ENCODE measurements around the gene FOXC2. TPM values are rescaled to one million over a fixed set of nuclear protein-coding genes. Genes with fewer than 3 reads are reported as not detected.

FOXC2 gene
- total and polyA plus RNA-seq, 9 of the 15 experiments (the other 6 are each of a cell fraction or from before 2014, with no cell fraction given), result 0.01 to 0.11 (median 0.10) TPM; not detected in 5

- peak; percentile 94 for TF ChIP-seq SMARCA5 (IDR thresholded peaks at IDR 0.05)
- TF ChIP-seq NR1H2 (CRISPR knock-in tag; IDR thresholded peaks at IDR 0.05), result no peak
- no peak for TF ChIP-seq MYNN (IDR thresholded peaks at IDR 0.05)
- no peak for TF ChIP-seq MYNN (CRISPR knock-in tag; IDR thresholded peaks at IDR 0.05)
- TF ChIP-seq STAG1 (CRISPR knock-in tag; IDR thresholded peaks at IDR 0.05; ENCODE audit: borderline replicate concordance), result no peak
Measured at GRCh38 chr16:86554917-86555703, 11.5 kb upstream of the FOXC2 start, which contains the start of gene MTHFSD (continued).

GRCh38 chr16:86555704-86556075 is 10.9 kb upstream of the FOXC2 start:
- CTCF ChIA-PET (ENCODE audit: low intra/inter-chr PET ratio), result interaction anchor here (1.1 kb wide), 1 partner anchor 9 kb away, joined by 3 read pairs; no protein-coding TSS in a partner anchor
- intact Hi-C loops (cut with micrococcal nuclease) (no loop called here), in situ Hi-C loops (cut with MboI) (loop anchor here (25.0 kb wide), 1 partner anchor 1082 kb away; no protein-coding TSS in a partner anchor)
- peak overlapping the region; percentile 41; the same call in 1 of the 3 replicates for H3K27ac ChIP-seq (ENCODE audit: extremely low read depth, low read depth, low read length)
- H3K4me2 ChIP-seq (ENCODE audit: insufficient read depth, low read length), result peak overlapping the region; percentile 99
- POLR2A ChIA-PET, result no interaction called here
- peak overlapping the region; percentile 91 for H3K4me3 ChIP-seq
- FAIRE-seq (no peak), ATAC-seq (no peak), DNase-seq (ENCODE audit: extremely low read depth in 1 of 4, low spot score in 3 of 4) (no peak)
- no peaks in the 10 kb centered on the region for H4K20me1 ChIP-seq (replicated peaks; ENCODE audit: control insufficient read depth, insufficient read depth, low read length)
- H3K27me3 ChIP-seq (ENCODE audit: control insufficient read depth in 2 of 2, insufficient read depth in 2 of 2, low read length in 2 of 2), result peaks cover 17 to 21% of the 10 kb centered on the region in 2 experiments; a peak in 4 of 5 replicates
- peak overlapping the region; percentile 95 for H2AFZ ChIP-seq (ENCODE audit: low read depth, low read length)
- H3K9ac ChIP-seq (ENCODE audit: insufficient read depth in 1 of 2, low read depth in 2 of 2, low read length in 2 of 2), result peak overlapping the region; percentile 65 to 94
- H3K79me2 ChIP-seq (ENCODE audit: control insufficient read depth, insufficient read depth, low read length), result peaks cover 13% of the 10 kb centered on the region
- no peaks in the 10 kb centered on the region for H3K9me3 ChIP-seq (replicated peaks; ENCODE audit: control insufficient read depth, insufficient read depth, low read depth, low read length)
- WGBS (ENCODE audit: insufficient coverage, low coverage, missing lambda C conversion rate), result 49% methylated on average over 17 of the region's 17 CpGs
- peaks cover 0 to 18% of the 10 kb centered on the region in 2 experiments; a peak in 3 of 5 replicates for H3K4me1 ChIP-seq (replicated peaks in 1 of 2; ENCODE audit: control insufficient read depth in 2 of 2, insufficient read depth in 2 of 2, low read length in 2 of 2)
- H3K9me1 ChIP-seq (ENCODE audit: control insufficient read depth, insufficient read depth, low read length), result no peaks in the 10 kb centered on the region
- BruUV-seq (replicated peaks), result no TSS peak
- peaks cover 15% of the 10 kb centered on the region; the same call in 1 of the 3 replicates for H3K36me3 ChIP-seq (ENCODE audit: control insufficient read depth, insufficient read depth, low read length)
- no peak for TF ChIP-seq TAF7 (tag; IDR thresholded peaks at IDR 0.05)
- no peak for TF ChIP-seq ARID1B (IDR thresholded peaks at IDR 0.05)
- no peak for TF ChIP-seq NBN (IDR thresholded peaks at IDR 0.05; ENCODE audit: low read depth)
- no peak for TF ChIP-seq E2F6 (IDR thresholded peaks at IDR 0.05; ENCODE audit: borderline replicate concordance in 1 of 2, extremely low read depth in 1 of 2, insufficient read depth in 1 of 2, insufficient read length in 1 of 2, low read depth in 1 of 2, low read length in 1 of 2, poor library complexity in 1 of 2, severe bottlenecking in 1 of 2)
- TF ChIP-seq ARID2 (IDR thresholded peaks at IDR 0.05), result no peak
- no peak for TF ChIP-seq MLX (CRISPR knock-in tag; conservative IDR thresholded peaks at IDR 0.05)
- TF ChIP-seq EP300 (IDR thresholded peaks at IDR 0.05; ENCODE audit: low read length), result no peak
- no peak for TF ChIP-seq MBD1 (CRISPR knock-in tag; IDR thresholded peaks at IDR 0.05)
- no peak for TF ChIP-seq ZSCAN29 (IDR thresholded peaks at IDR 0.05)
- TF ChIP-seq SRSF7 (optimal IDR thresholded peaks at IDR 0.05; ENCODE audit: low read depth, low read length), result no peak
- TF ChIP-seq ZBTB1 (CRISPR knock-in tag; IDR thresholded peaks at IDR 0.05; ENCODE audit: borderline replicate concordance, low read depth), result no peak
- no peak for TF ChIP-seq ID3 (CRISPR knock-in tag; IDR thresholded peaks at IDR 0.05)
- TF ChIP-seq ID3 (tag; IDR thresholded peaks at IDR 0.05), result no peak
